Endodermal cell (in vitro differentiated cells): ENCODE data around the gene FSTL1. TPM values are rescaled to one million over a fixed set of nuclear protein-coding genes. Genes with fewer than 3 reads are reported as not detected.
A peak's percentile ranks its signal among the peaks of the same experiment; 100 is the strongest.

Experiments used
- DNase-seq: peaks from one replicate; pipeline ENCODE4 v3.0.0-alpha.2; 2017
- H3K27ac ChIP-seq: 2 replicates; pipeline ENCODE4 v1.5.1; 2013; ENCODE audit warnings: mild to moderate bottlenecking, low read depth, low read length, moderate library complexity
- H3K27me3 ChIP-seq: 2 replicates; pipeline ENCODE4 v1.6.1; 2013; ENCODE audit warnings: mild to moderate bottlenecking, low read length, moderate library complexity; ENCODE audit not compliant: insufficient read depth, control insufficient read depth, poor library complexity, severe bottlenecking
- H3K36me3 ChIP-seq: 2 replicates; pipeline ENCODE4 v1.7.0; 2013; ENCODE audit warnings: mild to moderate bottlenecking, low read length, moderate library complexity; ENCODE audit not compliant: control insufficient read depth, insufficient read depth
- H3K4me1 ChIP-seq: one replicate; pipeline ENCODE4 v1.7.0; 2013; ENCODE audit warnings: low read length; ENCODE audit not compliant: control insufficient read depth, insufficient read depth
- H3K4me3 ChIP-seq: 2 replicates; pipeline ENCODE4 v1.5.1; 2013; ENCODE audit warnings: mild to moderate bottlenecking, low read length, moderate library complexity
- H3K9ac ChIP-seq: 2 replicates; pipeline ENCODE4 v1.6.1; 2013; ENCODE audit warnings: mild to moderate bottlenecking, low read length, moderate library complexity; ENCODE audit not compliant: poor library complexity, severe bottlenecking; ENCODE audit errors: extremely low read depth
- H3K9me3 ChIP-seq: 2 replicates; pipeline ENCODE4 v1.6.1; 2013; ENCODE audit warnings: mild to moderate bottlenecking, low read length, moderate library complexity; ENCODE audit not compliant: control insufficient read depth
- H3K27ac Mint-ChIP-seq: 2 replicates; pipeline ENCODE4 v1.8.0; 2020; ENCODE audit warnings: mixed read lengths
- H3K27me3 Mint-ChIP-seq: 2 replicates; pipeline ENCODE4 v1.8.0; 2021; ENCODE audit warnings: mild to moderate bottlenecking, mixed read lengths; ENCODE audit not compliant: insufficient read depth
- H3K36me3 Mint-ChIP-seq: 2 replicates; pipeline ENCODE4 v1.8.0; 2020; ENCODE audit warnings: low read depth, mixed read lengths
- H3K4me1 Mint-ChIP-seq: 2 replicates; pipeline ENCODE4 v1.8.0; 2020; ENCODE audit warnings: mixed read lengths
- H3K4me3 Mint-ChIP-seq: 2 replicates; pipeline ENCODE4 v1.8.0; 2020; ENCODE audit warnings: mild to moderate bottlenecking, moderate library complexity, mixed read lengths
- H3K9me3 Mint-ChIP-seq: 2 replicates; pipeline ENCODE4 v1.8.0; 2020; ENCODE audit warnings: mild to moderate bottlenecking, mixed read lengths
- CTCF ChIP-seq: fragments of 200-600 bp; sonication (generic); conservative IDR thresholded peaks from 2 replicates; pipeline ENCODE4 v1.5.0; 2021; ENCODE audit warnings: antibody characterized with exemption, mild to moderate bottlenecking
- WGBS, 2 experiments: methylation state at CpG; one replicate each; pipeline versions ENCODE4 v1.1.5 to v1.1.7; 2013; ENCODE audit warnings: missing lambda C conversion rate in 2 of 2, mixed read lengths in 1 of 2; ENCODE audit not compliant: insufficient coverage in 1 of 2, insufficient read length in 1 of 2; 5-methylcytosine and 5-hydroxymethylcytosine counted together
- total RNA-seq, 2 donors: library from RNA; stranded (reverse); fragmentation: NEBNext Ultra II Directional in 1 of 2; extraction: Animal tissue kit (Norgen Biotek cat#: 25700) in 1 of 2; gene quantifications; 2 replicates in 1 of 2; 3 replicates in 1 of 2; pipeline ENCODE4 v1.2.1, GENCODE V29; 2021

FSTL1 gene
- total RNA-seq, 2 donors from 2014 or later, result 309 to 379 TPM

- WGBS, 2 experiments, result 67 to 100% methylated on average over 1 of the region's 1 CpG
- Histone ChIP-seq H3K4me3 (no peak overlapping the region), H3K9ac (no peak overlapping the region), H3K27me3 (no peaks in the 10 kb centered on the region), H3K27ac (no peak overlapping the region), H3K4me1 (no peaks in the 10 kb centered on the region), H3K36me3 (no peaks in the 10 kb centered on the region), H3K9me3 (no peaks in the 10 kb centered on the region)
- no peak for TF ChIP-seq CTCF
- Mint-ChIP-seq H3K36me3 (no peaks in the 10 kb centered on the region), H3K4me1 (peaks cover 19% of the 10 kb centered on the region), H3K27me3 (no peaks in the 10 kb centered on the region), H3K4me3 (no peak overlapping the region), H3K9me3 (no peaks in the 10 kb centered on the region), H3K27ac (no peak overlapping the region)
- no peak for DNase-seq
Measured at GRCh38 chr3:120454076-120454689, 3.4 kb upstream of the FSTL1 start.

- H3K4me1 Mint-ChIP-seq, result peaks cover 28% of the 10 kb centered on the region
Measured at GRCh38 chr3:120452816-120453215, 2.0 kb upstream of the FSTL1 start.

GRCh38 chr3:120451806-120452205 lies 1.0 kb upstream of the FSTL1 start:
- H3K9me3 Mint-ChIP-seq, result no peaks in the 10 kb centered on the region
- Histone ChIP-seq H3K36me3 (no peaks in the 10 kb centered on the region), H3K27ac (no peak overlapping the region), H3K4me1 (no peaks in the 10 kb centered on the region), H3K9ac (no peak overlapping the region), H3K27me3 (no peaks in the 10 kb centered on the region), H3K4me3 (peak overlapping the region; percentile 97), H3K9me3 (no peaks in the 10 kb centered on the region)
- WGBS, 2 experiments, result 83 to 86% methylated on average over 6 of the region's 6 CpGs
- H3K27me3 Mint-ChIP-seq, result no peaks in the 10 kb centered on the region
- no peak for DNase-seq
- H3K36me3 Mint-ChIP-seq, result peaks cover 6% of the 10 kb centered on the region
- TF ChIP-seq CTCF, result no peak
- H3K4me3 Mint-ChIP-seq, result peak overlapping the region; percentile 93
- peak overlapping the region; percentile 81 for H3K27ac Mint-ChIP-seq
- H3K4me1 Mint-ChIP-seq, result peaks cover 33% of the 10 kb centered on the region

More at GRCh38 chr3:120452816-120453215, 2.0 kb upstream of the FSTL1 start:
- WGBS, 2 experiments, result 81 to 100% methylated on average over 1 to 4 of the region's 4 CpGs
- no peak for DNase-seq
- Histone ChIP-seq H3K27ac (no peak overlapping the region), H3K4me1 (no peaks in the 10 kb centered on the region), H3K9me3 (no peaks in the 10 kb centered on the region), H3K9ac (no peak overlapping the region), H3K36me3 (no peaks in the 10 kb centered on the region), H3K4me3 (no peak overlapping the region), H3K27me3 (no peaks in the 10 kb centered on the region)
- Mint-ChIP-seq H3K9me3 (no peaks in the 10 kb centered on the region), H3K36me3 (no peaks in the 10 kb centered on the region), H3K4me3 (no peak overlapping the region), H3K27me3 (no peaks in the 10 kb centered on the region), H3K27ac (no peak overlapping the region)
- no peak for TF ChIP-seq CTCF
